ENCODE data around the gene DNAJC6. TPM values are rescaled to one million over a fixed set of nuclear protein-coding genes. Genes with fewer than 3 reads are reported as not detected.

DNAJC6 gene
- total and polyA plus RNA-seq, 10 donors, result 0.20 to 9.7 (median 5.7) TPM

GRCh38 chr1:65399003-65399402, 89.7 kb downstream of the DNAJC6 start:
- 93 to 98% (median 95%) methylated on average over 1 of the region's 1 CpG for WGBS, 5 donors
- no peak for DNase-seq
- no peak for TF ChIP-seq POLR2AphosphoS5 (IDR thresholded peaks at IDR 0.05)
- TF ChIP-seq POLR2A (IDR thresholded peaks at IDR 0.05), result no peak
- TF ChIP-seq CTCF (IDR thresholded peaks at IDR 0.05 in 8 of 11, conservative IDR thresholded peaks at IDR 0.05 in 3 of 11), result no peak
- intact Hi-C loops (cut with DNase I; ENCODE audit: low total_unique reads), result no loop called here
- Histone ChIP-seq H3K36me3 (peaks cover 0 to 14% (median 0%) of the 10 kb centered on the region in 6 donors), H3K27me3 (replicated peaks in 1 of 7) (no peaks in the 10 kb centered on the region), H3K9me3 (no peaks in the 10 kb centered on the region), H3K4me3 (no peak overlapping the region), H3K4me1 (no peaks in the 10 kb centered on the region), H3K27ac (no peak overlapping the region)

GRCh38 chr1:65401612-65402011, 92.3 kb downstream of the DNAJC6 start:
- no peak for DNase-seq
- intact Hi-C loops (cut with DNase I; ENCODE audit: low total_unique reads), result no loop called here
- H3K27me3 ChIP-seq (replicated peaks in 1 of 7), result no peaks in the 10 kb centered on the region
- no peaks in the 10 kb centered on the region for H3K4me1 ChIP-seq
- H3K9me3 ChIP-seq, result no peaks in the 10 kb centered on the region
- H3K4me3 ChIP-seq, result no peak overlapping the region
- H3K27ac ChIP-seq, result no peak overlapping the region
- 85 to 94% (median 86%) methylated on average over 3 of the region's 3 CpGs for WGBS, 5 donors
- TF ChIP-seq POLR2AphosphoS5 (IDR thresholded peaks at IDR 0.05) (no peak), CTCF (IDR thresholded peaks at IDR 0.05 in 8 of 11, conservative IDR thresholded peaks at IDR 0.05 in 3 of 11) (no peak), POLR2A (IDR thresholded peaks at IDR 0.05) (no peak)
- peaks cover 0 to 12% (median 0%) of the 10 kb centered on the region in 6 donors for H3K36me3 ChIP-seq

- TF ChIP-seq POLR2AphosphoS5 (IDR thresholded peaks at IDR 0.05), result no peak
- TF ChIP-seq POLR2A (IDR thresholded peaks at IDR 0.05), result no peak
- no peak for TF ChIP-seq CTCF (IDR thresholded peaks at IDR 0.05 in 8 of 11, conservative IDR thresholded peaks at IDR 0.05 in 3 of 11)
- H3K36me3 ChIP-seq, result peaks cover 0 to 36% (median 3%) of the 10 kb centered on the region in 6 donors
- no peak overlapping the region for H3K4me3 ChIP-seq
- no peak overlapping the region for H3K27ac ChIP-seq
- intact Hi-C loops (cut with DNase I; ENCODE audit: low total_unique reads), result no loop called here
- no peaks in the 10 kb centered on the region for H3K4me1 ChIP-seq
- H3K27me3 ChIP-seq (replicated peaks in 1 of 7), result no peaks in the 10 kb centered on the region
- no peaks in the 10 kb centered on the region for H3K9me3 ChIP-seq
- DNase-seq, result no peak
Measured at GRCh38 chr1:65404941-65405340, 95.6 kb downstream of the DNAJC6 start.

GRCh38 chr1:65407877-65408276, 98.5 kb downstream of the DNAJC6 start:
- Histone ChIP-seq H3K4me3 (no peak overlapping the region), H3K36me3 (peaks cover 0 to 37% (median 3%) of the 10 kb centered on the region in 6 donors), H3K27me3 (replicated peaks in 1 of 7) (no peaks in the 10 kb centered on the region), H3K27ac (no peak overlapping the region), H3K9me3 (no peaks in the 10 kb centered on the region), H3K4me1 (no peaks in the 10 kb centered on the region)
- no peak for TF ChIP-seq CTCF (IDR thresholded peaks at IDR 0.05 in 8 of 11, conservative IDR thresholded peaks at IDR 0.05 in 3 of 11)
- TF ChIP-seq POLR2AphosphoS5 (IDR thresholded peaks at IDR 0.05), result no peak
- no peak for TF ChIP-seq POLR2A (IDR thresholded peaks at IDR 0.05)
- DNase-seq, result no peak
- 79 to 89% (median 87%) methylated on average over 2 of the region's 2 CpGs for WGBS, 5 donors
- intact Hi-C loops (cut with DNase I; ENCODE audit: low total_unique reads), result no loop called here

Data from spleen (tissue), 11 donors.